Gastrocnemius medialis (tissue), 4 donors: ENCODE measurements around the gene MBNL2.

Source experiments
- CTCF ChIP-seq, 5 experiments: fragments of 450-650 bp in 3 of 5; fragments of 200-600 bp in 2 of 5; sonication (generic) in 2 of 5; IDR thresholded peaks in 4 of 5; conservative IDR thresholded peaks in 1 of 5; 1 replicate in 4 of 5; 2 replicates in 1 of 5; pipeline ENCODE4 v1.5.1; 2016 to 2019; ENCODE audit warnings: antibody characterized with exemption in 5 of 5, mild to moderate bottlenecking in 3 of 5, moderate library complexity in 3 of 5
- POLR2A ChIP-seq, 2 donors: fragments of 450-650 bp; IDR thresholded peaks; one replicate each; pipeline ENCODE4 v1.6.1; 2017; ENCODE audit warnings: antibody characterized with exemption in 2 of 2, mild to moderate bottlenecking in 2 of 2, moderate library complexity in 2 of 2

GRCh38 chr13:97430296-97430695 lies 208.2 kb downstream of the MBNL2 start:
- TF ChIP-seq CTCF (IDR thresholded peaks at IDR 0.05 in 4 of 5, conservative IDR thresholded peaks at IDR 0.05 in 1 of 5) (no peak), POLR2A (IDR thresholded peaks at IDR 0.05) (no peak)
